GM21515 (cell line): ENCODE measurements around the gene RAET1L.
"Not testable (repeated sequence)": the region's sequence is repeated elsewhere in the genome, so short reads cannot be mapped to it uniquely, and the experiment has no call there.

ENCODE experiments used
- ATAC-seq: cut with Tn5 transposase; IDR thresholded peaks from one replicate; pipeline ENCODE4 v1.9.1; 2021; ENCODE audit not compliant: unreplicated experiment

Gene RAET1L

GRCh38 chr6:149995971-149996370, 29.4 kb downstream of the RAET1L start:
- ATAC-seq, result no peak

- ATAC-seq, result no peak
Observed at GRCh38 chr6:149995235-149995750, 30.0 kb downstream of the RAET1L start.

GRCh38 chr6:149991838-149992237, 33.5 kb downstream of the RAET1L start:
- ATAC-seq, result no peak

- not testable (repeated sequence) for ATAC-seq
Observed at GRCh38 chr6:149991472-149991795, 33.9 kb downstream of the RAET1L start.

- no peak for ATAC-seq
Observed at GRCh38 chr6:149990661-149991471, 34.5 kb downstream of the RAET1L start.

GRCh38 chr6:149990212-149990660, 35.1 kb downstream of the RAET1L start:
- no peak for ATAC-seq

- no peak for ATAC-seq
Observed at GRCh38 chr6:149988550-149989346, 36.6 kb downstream of the RAET1L start.

GRCh38 chr6:149987602-149988107, 37.7 kb downstream of the RAET1L start:
- no peak for ATAC-seq

GRCh38 chr6:149985481-149985937, 39.8 kb downstream of the RAET1L start:
- no peak for ATAC-seq

GRCh38 chr6:149984773-149985172, 40.6 kb downstream of the RAET1L start:
- ATAC-seq, result no peak

GRCh38 chr6:149983145-149983544, 42.2 kb downstream of the RAET1L start:
- ATAC-seq, result no peak

GRCh38 chr6:149979293-149979692, 46.0 kb downstream of the RAET1L start:
- no peak for ATAC-seq

- ATAC-seq, result no peak
Observed at GRCh38 chr6:149978610-149979009, 46.7 kb downstream of the RAET1L start.

GRCh38 chr6:149977221-149977620, 48.1 kb downstream of the RAET1L start:
- ATAC-seq, result no peak

- ATAC-seq, result no peak
Observed at GRCh38 chr6:149975400-149975799, 49.9 kb downstream of the RAET1L start.

GRCh38 chr6:149974825-149975224, 50.5 kb downstream of the RAET1L start:
- ATAC-seq, result no peak

- ATAC-seq, result not testable (repeated sequence)
Observed at GRCh38 chr6:149974394-149974793, 50.9 kb downstream of the RAET1L start.

GRCh38 chr6:149969635-149970034, 55.7 kb downstream of the RAET1L start:
- ATAC-seq, result no peak

- not testable (repeated sequence) for ATAC-seq
Observed at GRCh38 chr6:149968909-149969308, 56.4 kb downstream of the RAET1L start.
